PC-3 (cell line): Measurements from ENCODE around the gene IGFBP7. TPM values are rescaled to one million over a fixed set of nuclear protein-coding genes. Genes with fewer than 3 reads are reported as not detected.

Source experiments
- ATAC-seq: fragments of 200-7000 bp; cut with Tn5 transposase; 2 replicates; pipeline ENCODE4 v1.9.1; 2020; ENCODE audit warnings: mild to moderate bottlenecking, moderate library complexity
- BruUV-seq: library from RNA; stranded (reverse); fragments of 400-500 nt; replicated peaks from 2 replicates; lab custom pipeline; 2021; lab: Mats Ljungman, UMichigan
- CTCF ChIA-PET: fragments of 300-600 bp; sonication (Branson Sonifier 250); formaldehyde crosslinking; loops from one replicate; lab custom pipeline; 2022; ENCODE audit warnings: antibody characterized with exemption; lab: Charles Lee
- POLR2A ChIA-PET: fragments of 300-600 bp; sonication (Branson Sonifier 250); formaldehyde crosslinking; loops from one replicate; lab custom pipeline; 2022; ENCODE audit warnings: antibody characterized with exemption; ENCODE audit not compliant: unreplicated experiment; lab: Charles Lee
- DNase-seq: peaks from one replicate; pipeline ENCODE4 v3.0.0-alpha.2; 2015
- H2AFZ ChIP-seq: fragments of 300-600 bp; sonication (generic); 2 replicates; pipeline ENCODE4 v1.6.0; 2016; ENCODE audit warnings: antibody characterized with exemption, low read length
- H3F3A ChIP-seq: fragments of 300-600 bp; sonication (generic); one replicate; pipeline ENCODE4 v1.6.0; 2017; ENCODE audit warnings: antibody characterized with exemption, low read length, control low read depth, mild to moderate bottlenecking; ENCODE audit not compliant: unreplicated experiment
- H3K27ac ChIP-seq: fragments of 300-600 bp; sonication (generic); 2 replicates; pipeline ENCODE4 v1.5.1; 2016; ENCODE audit warnings: mild to moderate bottlenecking, low read length
- H3K27me3 ChIP-seq: fragments of 300-600 bp; sonication (generic); 2 replicates; pipeline ENCODE4 v1.6.1; 2016; ENCODE audit warnings: low read length, mixed read lengths
- H3K36me3 ChIP-seq: fragments of 300-600 bp; sonication (generic); 2 replicates; pipeline ENCODE4 v1.6.1; 2016; ENCODE audit warnings: low read depth, mixed run types, low read length, mixed read lengths
- H3K4me1 ChIP-seq: fragments of 300-600 bp; sonication (generic); 2 replicates; pipeline ENCODE4 v1.5.1; 2016; ENCODE audit warnings: low read length; ENCODE audit not compliant: insufficient read depth
- H3K4me2 ChIP-seq: fragments of 300-600 bp; sonication (generic); 2 replicates; pipeline ENCODE4 v1.6.0; 2016; ENCODE audit warnings: low read length
- H3K4me3 ChIP-seq: fragments of 300-600 bp; sonication (generic); 2 replicates; pipeline ENCODE4 v1.5.1; 2016; ENCODE audit warnings: mild to moderate bottlenecking, low read length, mixed read lengths
- H3K79me2 ChIP-seq: fragments of 300-600 bp; sonication (generic); 2 replicates; pipeline ENCODE4 v1.6.1; 2017; ENCODE audit warnings: low read length, mixed read lengths
- H3K9ac ChIP-seq: fragments of 300-600 bp; sonication (generic); 2 replicates; pipeline ENCODE4 v1.6.0; 2016; ENCODE audit warnings: mild to moderate bottlenecking, low read length
- H3K9me2 ChIP-seq: fragments of 300-600 bp; sonication (generic); replicated peaks from 2 replicates; pipeline ENCODE4 v1.6.1; 2016; ENCODE audit warnings: mixed run types, low read length, mixed read lengths
- H3K9me3 ChIP-seq: fragments of 300-600 bp; sonication (generic); 2 replicates; pipeline ENCODE4 v1.6.1; 2016; ENCODE audit warnings: low read length, mixed read lengths
- H4K20me1 ChIP-seq: fragments of 300-600 bp; sonication (generic); 2 replicates; pipeline ENCODE4 v1.6.1; 2016; ENCODE audit warnings: low read length, mixed read lengths
- EZH2 ChIP-seq: fragments of 300-600 bp; sonication (generic); IDR thresholded peaks from one replicate; pipeline ENCODE4 v1.6.1; 2017; ENCODE audit warnings: antibody characterized with exemption, mild to moderate bottlenecking, low read length; ENCODE audit not compliant: unreplicated experiment
- EZH2phosphoT487 ChIP-seq: fragments of 300-600 bp; sonication (generic); IDR thresholded peaks from 2 replicates; pipeline ENCODE4 v1.6.1; 2018; ENCODE audit warnings: mild to moderate bottlenecking, antibody characterized with exemption, low read length, borderline replicate concordance
- intact Hi-C: fragments of 100-400 bp; cut with micrococcal nuclease; formaldehyde crosslinking; loops from 2 replicates; pipeline ENCODE4 v1.9.0; 2023
- total RNA-seq: library from RNA; depleted of rRNA; stranded (reverse); fragments of >200 nt; gene quantifications from 2 replicates; pipeline ENCODE4 v1.2.3, GENCODE V29; 2014
- TF ChIP-seq, protein P1 (sequence below): fragments of 300-600 bp; sonication (generic); conservative IDR thresholded peaks from 2 replicates; pipeline ENCODE4 v1.5.1; 2017; ENCODE audit warnings: antibody characterized with exemption, low read depth, mild to moderate bottlenecking, low read length

IGFBP7 gene
- total RNA-seq, 1 experiment from 2014 or later: not detected

DNA sequence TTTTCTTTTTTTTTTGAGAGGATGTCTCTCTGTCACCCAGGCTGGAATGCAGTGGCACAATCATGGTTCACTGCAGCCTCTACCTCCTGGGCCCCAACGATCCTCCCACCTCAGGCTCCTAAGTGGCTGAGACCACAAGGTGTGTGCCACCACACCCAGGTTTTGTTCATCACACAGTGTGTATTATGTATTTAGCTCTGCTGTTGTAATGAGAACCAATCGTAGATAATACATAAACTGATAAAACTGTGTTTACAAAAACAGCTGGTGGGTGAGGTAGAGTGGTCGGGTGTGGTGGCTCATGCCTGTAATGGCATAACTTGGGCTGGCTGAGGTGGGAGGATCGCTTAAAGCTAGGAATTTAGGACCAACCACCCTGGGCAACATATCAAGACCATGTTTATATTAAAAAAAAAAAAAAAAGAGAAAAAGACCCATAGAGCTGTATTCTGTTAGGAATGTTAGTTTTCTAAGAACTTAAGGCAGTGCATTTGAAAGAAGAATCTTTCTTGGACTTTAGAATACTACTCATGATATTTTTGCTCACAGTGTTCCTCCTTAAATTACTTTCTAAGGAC is 96.6 kb downstream of the IGFBP7 start:
- H3K4me2 ChIP-seq: no peak overlapping the region
- ChIA-PET POLR2A (no interaction called here), CTCF (no interaction called here)
- ATAC-seq (no peak), DNase-seq (no peak)
- no peak overlapping the region for H3K27ac ChIP-seq
- BruUV-seq: no TSS peak
- H3F3A ChIP-seq: no peaks in the 10 kb centered on the region
- H3K4me1 ChIP-seq: no peaks in the 10 kb centered on the region
- no peak overlapping the region for H2AFZ ChIP-seq
- no peaks in the 10 kb centered on the region for H4K20me1 ChIP-seq
- no peaks in the 10 kb centered on the region for H3K9me2 ChIP-seq
- H3K4me3 ChIP-seq: no peak overlapping the region
- H3K9me3 ChIP-seq: no peaks in the 10 kb centered on the region
- no peak overlapping the region for H3K9ac ChIP-seq
- TF ChIP-seq, protein P1, sequence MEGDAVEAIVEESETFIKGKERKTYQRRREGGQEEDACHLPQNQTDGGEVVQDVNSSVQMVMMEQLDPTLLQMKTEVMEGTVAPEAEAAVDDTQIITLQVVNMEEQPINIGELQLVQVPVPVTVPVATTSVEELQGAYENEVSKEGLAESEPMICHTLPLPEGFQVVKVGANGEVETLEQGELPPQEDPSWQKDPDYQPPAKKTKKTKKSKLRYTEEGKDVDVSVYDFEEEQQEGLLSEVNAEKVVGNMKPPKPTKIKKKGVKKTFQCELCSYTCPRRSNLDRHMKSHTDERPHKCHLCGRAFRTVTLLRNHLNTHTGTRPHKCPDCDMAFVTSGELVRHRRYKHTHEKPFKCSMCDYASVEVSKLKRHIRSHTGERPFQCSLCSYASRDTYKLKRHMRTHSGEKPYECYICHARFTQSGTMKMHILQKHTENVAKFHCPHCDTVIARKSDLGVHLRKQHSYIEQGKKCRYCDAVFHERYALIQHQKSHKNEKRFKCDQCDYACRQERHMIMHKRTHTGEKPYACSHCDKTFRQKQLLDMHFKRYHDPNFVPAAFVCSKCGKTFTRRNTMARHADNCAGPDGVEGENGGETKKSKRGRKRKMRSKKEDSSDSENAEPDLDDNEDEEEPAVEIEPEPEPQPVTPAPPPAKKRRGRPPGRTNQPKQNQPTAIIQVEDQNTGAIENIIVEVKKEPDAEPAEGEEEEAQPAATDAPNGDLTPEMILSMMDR: no peak
- no peak for TF ChIP-seq EZH2
- no peak for TF ChIP-seq EZH2phosphoT487
- peaks cover 11% of the 10 kb centered on the region for H3K79me2 ChIP-seq
- intact Hi-C loops: no loop called here
- peaks cover 70% of the 10 kb centered on the region for H3K36me3 ChIP-seq
- H3K27me3 ChIP-seq: no peaks in the 10 kb centered on the region

DNA sequence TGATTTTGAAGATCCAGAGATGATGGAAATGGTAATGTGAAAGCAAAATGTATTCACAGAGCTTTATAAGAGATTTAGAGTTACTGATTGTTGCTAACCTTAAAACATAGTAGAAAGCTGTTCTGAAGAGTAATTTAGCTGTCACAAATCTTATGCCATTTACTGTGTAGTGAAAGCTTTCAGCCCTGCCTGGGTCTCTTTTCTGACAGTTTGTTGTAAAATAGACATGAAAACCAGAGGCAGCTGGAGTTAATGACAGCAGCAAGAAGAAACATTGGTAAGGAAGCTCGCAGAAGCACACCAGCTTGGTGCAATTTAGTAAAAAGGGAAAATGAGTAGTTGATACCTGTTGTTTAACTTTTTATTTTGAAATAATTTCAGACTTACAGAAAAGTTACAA is 110.4 kb downstream of the IGFBP7 start:
- Histone ChIP-seq H3K4me1 (no peaks in the 10 kb centered on the region), H3K36me3 (peaks cover 67% of the 10 kb centered on the region), H3K27ac (no peak overlapping the region), H3K4me3 (no peak overlapping the region), H3K9ac (no peak overlapping the region), H3K9me2 (no peaks in the 10 kb centered on the region), H3K4me2 (no peak overlapping the region), H3F3A (no peaks in the 10 kb centered on the region), H3K79me2 (peaks cover 16% of the 10 kb centered on the region), H3K27me3 (no peaks in the 10 kb centered on the region), H2AFZ (no peak overlapping the region), H3K9me3 (no peaks in the 10 kb centered on the region), H4K20me1 (no peaks in the 10 kb centered on the region)
- no TSS peak for BruUV-seq
- ChIA-PET POLR2A (no interaction called here), CTCF (no interaction called here)
- ATAC-seq: no peak
- intact Hi-C loops: no loop called here
- no peak for DNase-seq
- TF ChIP-seq, protein P1: no peak
- TF ChIP-seq EZH2: no peak
- no peak for TF ChIP-seq EZH2phosphoT487

DNA sequence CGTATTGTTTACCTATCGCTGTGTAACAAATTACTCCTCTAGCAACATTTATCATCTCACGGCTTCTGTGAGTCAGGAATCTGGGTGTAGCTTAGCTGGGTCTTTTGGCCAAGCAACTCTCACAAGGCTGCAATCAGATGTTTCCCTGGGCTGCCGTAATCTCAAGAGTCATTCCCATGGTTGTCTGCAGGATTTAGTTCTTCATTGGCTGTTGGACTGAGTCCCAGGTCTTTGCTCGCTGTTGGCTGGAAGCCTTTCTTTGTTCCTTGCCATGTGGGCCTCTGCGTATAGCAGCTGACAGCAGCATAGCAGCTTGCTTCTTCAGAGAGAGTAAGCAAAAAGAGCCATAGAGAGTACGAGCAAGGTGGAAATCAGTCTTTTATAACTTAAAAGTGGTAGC is 114.7 kb downstream of the IGFBP7 start:
- ChIA-PET POLR2A (no interaction called here), CTCF (interaction anchor here (0.6 kb wide), 1 partner anchor 19 kb away, joined by 6 read pairs; no protein-coding TSS in a partner anchor)
- Histone ChIP-seq H3K4me3 (no peak overlapping the region), H4K20me1 (peaks cover 10% of the 10 kb centered on the region; the same call in 1 of the 2 replicates), H3K4me1 (no peaks in the 10 kb centered on the region), H2AFZ (no peak overlapping the region), H3K4me2 (no peak overlapping the region), H3K27ac (no peak overlapping the region), H3K9ac (no peak overlapping the region), H3K9me2 (no peaks in the 10 kb centered on the region), H3K36me3 (peaks cover 77% of the 10 kb centered on the region), H3K79me2 (peaks cover 39% of the 10 kb centered on the region), H3K27me3 (no peaks in the 10 kb centered on the region), H3F3A (no peaks in the 10 kb centered on the region), H3K9me3 (no peaks in the 10 kb centered on the region)
- intact Hi-C loops: no loop called here
- no TSS peak for BruUV-seq
- ATAC-seq (peak; percentile 27; the same call in 1 of the 2 replicates), DNase-seq (no peak)
- no peak for TF ChIP-seq EZH2
- TF ChIP-seq EZH2phosphoT487: no peak
- TF ChIP-seq, protein P1: no peak
